NCI-H345 (cell line): ENCODE results near the gene HSPH1.
"Not testable (repeated sequence)": the region's sequence is repeated elsewhere in the genome, so short reads cannot be mapped to it uniquely, and the experiment has no call there.

Experiments used
- DNase-seq: peaks from one replicate; lab custom pipeline; 2025; lab: John Stamatoyannopoulos, UW

The HSPH1 gene

GRCh38 chr13:31177813-31178495 lies 16.2 kb upstream of the HSPH1 start:
- not testable (repeated sequence) for DNase-seq

GRCh38 chr13:31175847-31176532 lies 14.3 kb upstream of the HSPH1 start:
- no peak for DNase-seq

- DNase-seq, result no peak
These were observed 12.3 kb upstream of the HSPH1 start for GRCh38 chr13:31174018-31174417.

- DNase-seq, result no peak
These were observed 10.8 kb upstream of the HSPH1 start for GRCh38 chr13:31172535-31172934.

- DNase-seq, result no peak
These were observed 10.3 kb upstream of the HSPH1 start for GRCh38 chr13:31172001-31172400.

GRCh38 chr13:31168736-31169135 lies 7.0 kb upstream of the HSPH1 start:
- no peak for DNase-seq

- DNase-seq, result no peak
These were observed 6.5 kb upstream of the HSPH1 start for GRCh38 chr13:31168166-31168565.

- DNase-seq, result no peak
These were observed 5.8 kb upstream of the HSPH1 start for GRCh38 chr13:31167490-31167889.

- DNase-seq, result no peak
These were observed 4.9 kb upstream of the HSPH1 start for GRCh38 chr13:31166591-31166990.

GRCh38 chr13:31162151-31163008 lies 676 bp upstream of the HSPH1 start:
- DNase-seq, result peak; percentile 95

GRCh38 chr13:31160857-31161556 lies 697 bp downstream of the HSPH1 start:
- peak; percentile 17 for DNase-seq

GRCh38 chr13:31159306-31159705 lies 2.4 kb downstream of the HSPH1 start:
- no peak for DNase-seq

GRCh38 chr13:31154939-31155338 lies 6.8 kb downstream of the HSPH1 start:
- no peak for DNase-seq

- no peak for DNase-seq
These were observed 9.9 kb downstream of the HSPH1 start for GRCh38 chr13:31151837-31152236.

GRCh38 chr13:31150315-31150985 lies 11.3 kb downstream of the HSPH1 start:
- no peak for DNase-seq

- DNase-seq, result no peak
These were observed 12.1 kb downstream of the HSPH1 start for GRCh38 chr13:31149604-31150003.

- no peak for DNase-seq
These were observed 16.3 kb downstream of the HSPH1 start for GRCh38 chr13:31145417-31145816.

GRCh38 chr13:31138515-31138914 lies 23.2 kb downstream of the HSPH1 start:
- DNase-seq, result no peak

GRCh38 chr13:31136724-31137123 lies 25.0 kb downstream of the HSPH1 start:
- no peak for DNase-seq

- DNase-seq, result no peak
These were observed 27.5 kb downstream of the HSPH1 start for GRCh38 chr13:31134039-31134711.

- DNase-seq, result no peak
These were observed 28.1 kb downstream of the HSPH1 start for GRCh38 chr13:31133621-31134020.
